Measurements from ENCODE around the gene EBNA1BP2. TPM values are rescaled to one million over a fixed set of nuclear protein-coding genes. Genes with fewer than 3 reads are reported as not detected.

EBNA1BP2 gene
- total RNA-seq, 2 experiments from 2014 or later = 97.5 to 104 TPM

DNA sequence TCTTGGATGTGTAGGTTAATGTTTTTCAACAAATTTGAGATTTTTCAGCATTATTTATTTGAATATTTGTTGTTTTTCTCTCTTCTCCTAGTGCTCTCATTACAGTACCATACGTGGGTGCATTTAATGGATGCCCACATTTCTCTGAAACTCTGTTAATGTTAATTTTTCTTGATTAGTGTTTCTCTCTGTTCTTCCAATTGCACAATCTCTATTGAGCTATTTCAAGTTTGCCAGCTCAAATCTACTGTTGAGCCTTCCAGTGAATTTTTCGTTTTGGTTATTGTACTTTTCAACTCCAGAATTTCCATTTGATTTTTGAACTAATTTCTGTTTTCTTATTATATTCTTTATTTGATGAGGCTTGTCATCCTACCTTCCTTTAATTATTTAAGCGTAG is 31.8 kb upstream of the EBNA1BP2 start:
- no peak overlapping the region for H3K27ac Mint-ChIP-seq
- H3K4me1 Mint-ChIP-seq (ENCODE audit: low read depth) = no peaks in the 10 kb centered on the region
- no peaks in the 10 kb centered on the region for H3K36me3 Mint-ChIP-seq
- intact Hi-C loops (cut with micrococcal nuclease) = no loop called here
- H3K27me3 Mint-ChIP-seq = peaks cover 6% of the 10 kb centered on the region
- no peak for DNase-seq
- POLR2A ChIA-PET = no interaction called here
- H3K4me3 Mint-ChIP-seq = no peak overlapping the region
- H3K9me3 Mint-ChIP-seq = peaks cover 9% of the 10 kb centered on the region
- CTCF ChIA-PET = no interaction called here

DNA sequence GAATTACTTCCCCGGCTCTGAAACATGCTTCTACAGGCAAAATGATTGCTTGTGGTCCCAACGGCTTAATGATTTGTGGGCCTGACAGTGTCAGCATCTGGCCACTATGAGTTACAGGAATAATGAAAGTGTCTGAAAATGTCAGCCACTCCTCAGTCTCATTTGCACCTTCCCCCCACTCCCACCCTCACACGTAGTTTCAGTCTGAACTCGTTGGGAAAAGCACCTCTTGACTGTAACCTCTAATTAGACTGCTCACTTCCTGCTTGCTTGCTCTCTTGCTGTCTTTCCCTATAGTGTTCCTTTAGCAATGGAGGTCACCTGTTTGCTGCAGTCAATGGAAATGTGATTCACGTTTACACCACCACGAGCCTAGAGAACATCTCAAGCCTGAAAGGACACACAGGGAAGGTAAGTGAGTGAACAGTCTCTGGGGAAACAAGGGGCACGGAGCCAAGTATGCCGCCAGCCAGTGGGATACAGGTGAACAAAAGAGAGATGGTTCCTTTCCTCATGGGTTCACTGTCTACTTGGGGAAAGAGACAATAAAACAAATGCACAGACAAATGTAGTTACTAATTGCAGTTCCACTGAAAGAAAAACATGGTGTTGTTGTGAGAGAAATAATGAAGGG is 27.1 kb upstream of the EBNA1BP2 start:
- peaks cover 11% of the 10 kb centered on the region for H3K9me3 Mint-ChIP-seq

DNA sequence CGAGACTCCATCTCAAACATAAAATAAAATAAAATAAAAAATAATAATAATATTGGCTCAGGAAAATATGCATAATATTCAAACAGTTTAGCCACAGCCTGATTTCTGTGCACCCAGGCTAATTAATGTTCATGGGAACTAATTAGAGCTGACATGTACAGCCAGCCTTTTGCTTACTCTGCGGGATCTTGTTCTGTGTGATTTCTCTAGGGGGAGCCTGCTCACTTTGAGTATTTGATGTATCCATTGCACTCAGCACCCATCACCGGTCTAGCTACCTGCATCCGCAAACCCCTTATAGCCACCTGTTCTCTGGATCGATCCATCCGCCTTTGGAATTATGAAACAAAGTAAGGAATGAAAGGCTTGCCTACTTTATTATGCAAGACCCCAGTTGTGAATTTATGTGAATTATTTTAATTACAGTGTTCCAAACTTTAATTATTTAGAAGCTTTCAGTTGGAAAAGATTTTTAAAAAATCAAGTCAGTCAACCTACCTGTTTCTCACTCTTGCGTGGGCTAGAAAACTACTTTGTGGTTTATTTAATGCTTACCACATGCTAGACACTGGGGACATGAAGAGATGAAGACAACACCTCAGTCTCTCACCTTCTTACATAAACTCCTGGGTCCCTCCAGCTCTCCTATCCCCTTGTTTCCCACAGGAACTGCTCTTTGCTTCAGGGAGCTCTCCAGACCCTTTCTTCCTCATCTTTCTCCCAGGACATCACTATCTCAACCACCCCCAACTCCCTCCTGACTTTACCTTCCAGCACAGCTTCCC is 25.4 kb upstream of the EBNA1BP2 start:
- peaks cover 2% of the 10 kb centered on the region for H3K27me3 Mint-ChIP-seq
- CTCF ChIA-PET = interaction anchor here (1.2 to 1.3 kb wide), 2 partner anchors 18 to 30 kb away, joined by 3 read pairs; no protein-coding TSS in a partner anchor
- H3K36me3 Mint-ChIP-seq = peaks cover 3% of the 10 kb centered on the region
- no peak overlapping the region for H3K27ac Mint-ChIP-seq
- POLR2A ChIA-PET = no interaction called here
- no peaks in the 10 kb centered on the region for H3K4me1 Mint-ChIP-seq (ENCODE audit: low read depth)
- intact Hi-C loops (cut with micrococcal nuclease) = no loop called here
- H3K9me3 Mint-ChIP-seq = peaks cover 6% of the 10 kb centered on the region
- no peak for DNase-seq
- H3K4me3 Mint-ChIP-seq = no peak overlapping the region

More for the DNA sequence above, 27.1 kb upstream of the EBNA1BP2 start:
- CTCF ChIA-PET = interaction anchor here (1.2 kb wide), 1 partner anchor 28 kb away, joined by 3 read pairs; no protein-coding TSS in a partner anchor
- peaks cover 2% of the 10 kb centered on the region for H3K36me3 Mint-ChIP-seq
- peaks cover under 1% of the 10 kb centered on the region for H3K27me3 Mint-ChIP-seq
- POLR2A ChIA-PET = no interaction called here
- intact Hi-C loops (cut with micrococcal nuclease) = no loop called here
- H3K4me3 Mint-ChIP-seq = no peak overlapping the region
- H3K27ac Mint-ChIP-seq = no peak overlapping the region
- H3K4me1 Mint-ChIP-seq (ENCODE audit: low read depth) = no peaks in the 10 kb centered on the region
- peak; percentile 38 for DNase-seq

DNA sequence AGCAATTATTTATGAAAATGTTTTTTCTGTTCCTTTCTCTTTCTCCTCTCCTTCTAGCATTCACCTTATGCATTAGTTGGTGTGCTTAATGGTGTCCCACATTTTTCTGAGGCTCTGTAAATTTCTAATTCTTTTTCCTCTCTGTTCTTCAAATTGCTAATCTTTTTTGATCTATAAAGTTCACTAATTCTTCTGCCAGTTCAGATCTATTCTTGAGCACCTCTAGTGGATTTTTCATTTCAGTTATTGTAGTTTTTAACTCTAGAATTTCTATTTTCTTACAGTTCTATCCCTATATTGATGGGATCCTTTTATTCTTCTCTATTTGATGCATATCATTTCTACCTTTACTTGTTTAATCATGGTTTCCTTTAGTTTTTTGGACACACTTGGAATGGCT is 22.4 kb upstream of the EBNA1BP2 start:
- H3K27ac Mint-ChIP-seq = no peak overlapping the region
- intact Hi-C loops (cut with micrococcal nuclease) = no loop called here
- H3K4me1 Mint-ChIP-seq (ENCODE audit: low read depth) = no peaks in the 10 kb centered on the region
- ChIA-PET CTCF (no interaction called here), POLR2A (no interaction called here)
- H3K36me3 Mint-ChIP-seq = peaks cover 10% of the 10 kb centered on the region
- H3K27me3 Mint-ChIP-seq = peaks cover 9% of the 10 kb centered on the region
- peaks cover 21% of the 10 kb centered on the region for H3K9me3 Mint-ChIP-seq
- no peak overlapping the region for H3K4me3 Mint-ChIP-seq
- DNase-seq = no peak

DNA sequence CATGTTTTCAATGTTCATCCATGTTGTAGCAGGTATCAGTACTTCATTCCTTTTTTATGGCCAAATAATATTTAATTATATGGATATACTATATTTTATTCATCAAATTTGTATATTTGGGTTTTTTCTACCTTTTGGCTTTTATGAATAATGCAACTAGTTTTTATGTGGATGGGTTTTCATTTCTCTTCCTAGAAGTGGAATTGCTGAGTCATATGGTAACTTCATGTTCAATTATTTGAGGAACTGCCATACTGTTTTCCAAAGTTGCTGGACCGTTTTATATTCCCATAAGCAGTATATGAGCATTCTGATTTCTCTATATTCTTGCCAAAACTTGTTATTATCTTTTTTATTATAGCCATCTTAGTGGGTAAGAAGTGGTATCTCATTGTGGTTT is 16.0 kb upstream of the EBNA1BP2 start:
- no peak for DNase-seq
- ChIA-PET POLR2A (no interaction called here), CTCF (no interaction called here)
- Mint-ChIP-seq H3K9me3 (peaks cover 15% of the 10 kb centered on the region), H3K36me3 (peaks cover 8% of the 10 kb centered on the region), H3K4me3 (no peak overlapping the region), H3K27ac (no peak overlapping the region), H3K4me1 (ENCODE audit: low read depth) (no peaks in the 10 kb centered on the region), H3K27me3 (peaks cover 12% of the 10 kb centered on the region)
- intact Hi-C loops (cut with micrococcal nuclease) = no loop called here

DNA sequence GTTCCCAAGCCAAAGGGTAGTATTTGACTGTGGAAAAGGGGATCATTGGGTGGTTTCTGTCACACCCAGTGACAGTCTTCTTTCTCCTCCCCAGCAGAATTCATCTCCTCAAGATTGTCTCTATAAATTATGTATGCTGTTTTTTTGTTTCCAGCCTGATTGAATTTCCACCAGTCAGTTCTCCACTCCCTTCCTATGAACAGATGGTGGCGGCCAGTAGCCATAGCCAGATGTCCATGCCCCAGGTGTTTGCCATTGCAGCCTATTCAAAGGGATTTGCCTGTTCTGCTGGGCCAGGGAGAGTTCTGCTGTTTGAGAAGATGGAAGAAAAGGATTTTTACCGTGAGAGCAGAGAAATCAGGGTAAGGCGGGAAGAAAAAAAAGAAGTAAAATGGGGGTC is 12.9 kb upstream of the EBNA1BP2 start:
- intact Hi-C loops (cut with micrococcal nuclease) = no loop called here
- no peak for DNase-seq
- Mint-ChIP-seq H3K27me3 (peaks cover 9% of the 10 kb centered on the region), H3K4me1 (ENCODE audit: low read depth) (no peaks in the 10 kb centered on the region), H3K4me3 (no peak overlapping the region), H3K27ac (no peak overlapping the region), H3K36me3 (peaks cover under 1% of the 10 kb centered on the region), H3K9me3 (peaks cover 5% of the 10 kb centered on the region)
- CTCF ChIA-PET = interaction anchor here (0.6 kb wide), 1 partner anchor 1162 kb away, joined by 3 read pairs; no protein-coding TSS in a partner anchor
- POLR2A ChIA-PET = no interaction called here

DNA sequence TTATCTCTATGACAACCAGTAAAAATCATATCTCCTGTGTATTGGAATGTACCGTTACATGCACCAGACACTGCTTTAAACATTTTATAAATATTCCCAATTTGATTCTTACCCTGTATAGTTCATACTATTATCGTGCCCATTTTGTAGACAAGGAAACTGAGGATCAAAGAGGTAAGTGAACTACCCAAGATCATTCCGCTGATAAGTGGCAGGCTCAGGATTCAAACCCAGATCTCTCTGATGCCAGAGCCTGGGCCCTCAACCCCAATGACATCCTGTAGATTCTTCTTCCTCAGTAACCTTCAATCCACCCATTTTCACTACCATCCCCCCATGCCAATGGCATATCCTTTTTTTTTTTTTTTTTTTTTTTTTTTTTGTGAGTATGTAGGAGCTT is 12.3 kb upstream of the EBNA1BP2 start:
- no peak for DNase-seq
- intact Hi-C loops (cut with micrococcal nuclease) = no loop called here
- no peak overlapping the region for H3K27ac Mint-ChIP-seq
- ChIA-PET POLR2A (no interaction called here), CTCF (interaction anchor here (0.6 kb wide), 1 partner anchor 1163 kb away, joined by 3 read pairs; no protein-coding TSS in a partner anchor)
- H3K9me3 Mint-ChIP-seq = no peaks in the 10 kb centered on the region
- no peaks in the 10 kb centered on the region for H3K36me3 Mint-ChIP-seq
- H3K4me3 Mint-ChIP-seq = no peak overlapping the region
- H3K27me3 Mint-ChIP-seq = peaks cover 6% of the 10 kb centered on the region
- no peaks in the 10 kb centered on the region for H3K4me1 Mint-ChIP-seq (ENCODE audit: low read depth)

DNA sequence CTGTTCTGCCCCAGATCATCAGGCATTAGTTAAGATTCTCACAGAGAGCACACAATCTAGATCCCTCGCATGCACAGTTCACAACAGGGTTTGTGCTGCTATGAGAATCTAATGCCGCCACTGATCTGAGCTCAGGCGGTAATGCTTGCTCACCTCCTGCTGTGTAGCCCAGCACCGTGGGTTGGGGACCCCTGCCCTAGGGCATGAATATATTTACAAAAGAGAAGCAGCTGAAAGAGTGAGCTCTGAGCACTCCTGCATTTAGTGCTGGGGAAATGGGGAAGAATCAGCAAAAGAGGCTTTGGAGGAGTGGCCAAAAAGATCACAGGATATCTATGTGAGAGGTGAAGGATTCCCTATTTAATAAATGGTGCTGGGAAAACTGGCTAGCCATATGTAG is 5.6 kb upstream of the EBNA1BP2 start:
- no peak overlapping the region for H3K4me3 Mint-ChIP-seq
- ChIA-PET CTCF (no interaction called here), POLR2A (no interaction called here)
- no peaks in the 10 kb centered on the region for H3K9me3 Mint-ChIP-seq
- peaks cover 21% of the 10 kb centered on the region for H3K27me3 Mint-ChIP-seq
- H3K36me3 Mint-ChIP-seq = no peaks in the 10 kb centered on the region
- H3K4me1 Mint-ChIP-seq (ENCODE audit: low read depth) = peaks cover 4% of the 10 kb centered on the region
- intact Hi-C loops (cut with micrococcal nuclease) = no loop called here
- no peak for DNase-seq
- H3K27ac Mint-ChIP-seq = no peak overlapping the region

DNA sequence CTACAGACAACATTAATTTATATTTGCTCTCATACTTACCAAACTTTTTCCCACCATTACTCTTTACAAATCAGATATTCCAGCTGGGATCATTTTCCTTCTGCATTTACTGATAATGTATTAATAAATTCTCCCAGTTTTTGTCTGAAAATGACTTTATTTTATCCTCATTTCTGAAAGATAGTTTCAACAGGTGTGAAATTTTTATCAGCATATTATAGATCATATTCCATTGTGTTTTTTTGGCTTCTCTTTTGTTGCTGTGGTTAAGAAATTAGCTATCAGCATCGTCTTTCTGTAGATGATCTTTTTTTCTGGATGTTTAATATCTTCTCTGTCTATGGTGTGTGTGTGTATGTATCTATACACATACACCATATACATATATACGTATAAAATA is 2.8 kb upstream of the EBNA1BP2 start:
- Mint-ChIP-seq H3K4me1 (ENCODE audit: low read depth) (peaks cover 22% of the 10 kb centered on the region), H3K4me3 (no peak overlapping the region), H3K27me3 (peaks cover 21% of the 10 kb centered on the region), H3K36me3 (peaks cover 9% of the 10 kb centered on the region), H3K9me3 (no peaks in the 10 kb centered on the region), H3K27ac (no peak overlapping the region)
- intact Hi-C loops (cut with micrococcal nuclease) = loop anchor here (5.0 kb wide), 1 partner anchor 218 kb away; the partner anchor contains the start of gene SLC2A1
- CTCF ChIA-PET = no interaction called here
- POLR2A ChIA-PET = no interaction called here
- DNase-seq = no peak

DNA sequence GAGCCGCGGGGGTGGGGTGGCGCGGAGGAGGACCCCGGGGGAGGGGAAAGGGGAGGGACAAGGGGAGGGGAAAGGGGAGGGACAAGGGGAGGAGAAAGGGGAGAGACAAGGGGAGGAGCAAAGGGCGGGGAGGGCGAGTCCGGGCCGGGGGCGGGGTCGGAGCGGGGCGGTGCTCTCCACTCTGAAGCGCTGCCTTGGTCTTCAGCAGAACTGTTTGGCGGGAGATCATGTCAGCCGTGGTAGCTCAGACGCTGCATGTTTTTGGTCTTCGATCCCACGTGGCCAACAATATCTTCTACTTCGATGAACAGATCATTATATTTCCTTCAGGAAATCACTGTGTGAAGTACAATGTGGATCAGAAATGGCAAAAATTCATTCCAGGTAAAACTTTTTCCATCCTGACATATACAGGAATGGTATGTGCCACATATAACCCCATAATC is 460 bp upstream of the EBNA1BP2 start:
- Mint-ChIP-seq H3K27ac (peak overlapping the region; percentile 76), H3K36me3 (peaks cover 26% of the 10 kb centered on the region)
- intact Hi-C loops (cut with micrococcal nuclease) = loop anchor here (1.0 to 5.0 kb wide), 7 partner anchors 186 to 478 kb away; partner anchors contain the start of genes C1orf50, CDC20, KDM4A and MED8

DNA sequence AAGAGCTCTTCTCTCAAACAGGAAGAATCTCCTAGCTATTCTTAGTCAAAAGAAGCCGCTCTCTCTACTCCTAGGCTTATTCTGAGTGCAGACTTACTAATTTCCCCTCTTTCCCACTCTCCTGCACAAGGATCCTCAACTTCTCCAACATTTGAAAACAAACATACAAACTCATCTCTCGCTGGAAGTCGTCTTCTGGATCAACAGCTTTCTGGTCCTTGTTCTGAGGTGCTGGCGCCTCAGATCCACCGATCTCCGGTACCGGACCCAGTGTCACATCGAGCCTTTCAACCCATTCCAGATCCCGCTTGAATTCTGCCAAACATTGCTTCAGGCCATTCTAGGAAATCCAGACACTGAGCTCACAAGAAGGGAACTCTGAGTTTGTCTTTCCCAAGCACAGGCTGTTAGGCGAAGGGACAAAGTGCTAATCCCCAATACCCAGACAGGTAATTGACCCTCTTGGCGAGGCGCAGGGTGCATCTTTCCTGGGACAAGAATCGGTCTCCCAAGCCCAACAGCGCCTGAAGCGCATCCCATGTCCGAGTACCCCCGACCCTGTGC is 696 bp downstream of the EBNA1BP2 start:
- Mint-ChIP-seq H3K4me3 (peak overlapping the region; percentile 98), H3K36me3 (peaks cover 35% of the 10 kb centered on the region), H3K27ac (peak overlapping the region; percentile 3), H3K4me1 (ENCODE audit: low read depth) (peaks cover 27% of the 10 kb centered on the region), H3K27me3 (peaks cover 10% of the 10 kb centered on the region), H3K9me3 (no peaks in the 10 kb centered on the region)
- CTCF ChIA-PET = interaction anchor here (0.7 to 1.7 kb wide), 5 partner anchors 56 to 404 kb away, joined by 3 to 5 read pairs (median 4); partner anchors contain the start of genes C1orf50, ELOVL1 and P3H1
- intact Hi-C loops (cut with micrococcal nuclease) = loop anchor here (5.0 kb wide), 1 partner anchor 214 kb away; the partner anchor contains the start of gene SLC2A1
- DNase-seq = no peak
- POLR2A ChIA-PET = interaction anchor here (1.2 to 1.5 kb wide), 2 partner anchors 24 to 405 kb away, joined by 3 to 4 read pairs; partner anchors contain the start of genes C1orf50 and P3H1

More for the DNA sequence above, 460 bp upstream of the EBNA1BP2 start:
- ChIA-PET POLR2A (interaction anchor here (1.1 to 1.5 kb wide), 4 partner anchors 25 to 478 kb away, joined by 3 to 4 read pairs (median 3); partner anchors contain the start of genes C1orf50, ERMAP, KDM4A and P3H1), CTCF (interaction anchor here (1.0 to 1.7 kb wide), 2 partner anchors 196 to 405 kb away, joined by 4 read pairs; partner anchors contain the start of genes C1orf50, ELOVL1 and P3H1)
- peak; percentile 92 for DNase-seq
- Mint-ChIP-seq H3K4me1 (ENCODE audit: low read depth) (peaks cover 27% of the 10 kb centered on the region), H3K27me3 (peaks cover 19% of the 10 kb centered on the region), H3K4me3 (peak overlapping the region; percentile 98), H3K9me3 (no peaks in the 10 kb centered on the region)

DNA sequence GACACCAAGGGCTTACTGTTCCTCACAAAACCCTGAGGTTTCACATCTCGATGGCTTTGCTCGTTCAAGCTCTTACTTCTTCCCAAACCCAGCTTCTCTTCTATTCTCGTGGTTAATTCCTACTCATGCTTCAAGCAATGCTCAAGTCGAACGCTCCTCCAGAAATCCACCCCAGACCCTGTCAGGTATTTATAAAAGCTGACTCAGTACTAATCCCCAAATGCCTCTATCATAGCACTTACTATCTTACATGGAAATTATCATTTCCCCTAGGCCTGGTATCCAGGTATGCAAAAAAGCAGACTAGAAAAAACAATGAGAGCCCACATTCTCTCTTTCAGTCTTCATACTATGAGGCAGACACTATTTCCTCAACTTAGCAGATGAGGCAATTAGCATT is 6.3 kb downstream of the EBNA1BP2 start:
- no peak for DNase-seq
- Mint-ChIP-seq H3K36me3 (peaks cover 55% of the 10 kb centered on the region), H3K27ac (no peak overlapping the region), H3K4me3 (no peak overlapping the region), H3K9me3 (no peaks in the 10 kb centered on the region), H3K27me3 (no peaks in the 10 kb centered on the region), H3K4me1 (ENCODE audit: low read depth) (peaks cover 14% of the 10 kb centered on the region)
- ChIA-PET CTCF (interaction anchor here (1.3 kb wide), 1 partner anchor 92 kb away, joined by 4 read pairs; no protein-coding TSS in a partner anchor), POLR2A (no interaction called here)
- intact Hi-C loops (cut with micrococcal nuclease) = no loop called here
